Measurements from ENCODE around the gene SENP2. TPM values are rescaled to one million over a fixed set of nuclear protein-coding genes. Genes with fewer than 3 reads are reported as not detected.

Gene SENP2
- total RNA-seq, 1 experiment from 2014 or later = 56.9 TPM

GRCh38 chr3:185582871-185583270 lies 3.2 kb upstream of the SENP2 start:
- H3K27me3 Mint-ChIP-seq (ENCODE audit: low read depth) = no peaks in the 10 kb centered on the region; the same call in 1 of the 2 replicates
- ATAC-seq (no peak), DNase-seq (ENCODE audit: low spot score) (no peak)
- TF ChIP-seq ATF1 (CRISPR knock-in tag; IDR thresholded peaks at IDR 0.05) (no peak), MLX (CRISPR knock-in tag; IDR thresholded peaks at IDR 0.05) (no peak), ESRRA (CRISPR knock-in tag; IDR thresholded peaks at IDR 0.05; ENCODE audit: borderline replicate concordance) (no peak)
- ChIA-PET CTCF (interaction anchor here (0.7 to 2.5 kb wide), 3 partner anchors 24 to 1032 kb away, joined by 3 to 20 read pairs (median 6); no protein-coding TSS in a partner anchor), POLR2A (interaction anchor here (0.6 to 1.5 kb wide), 3 partner anchors 39 to 84 kb away, joined by 3 to 7 read pairs (median 4); partner anchors contain the start of gene TMEM41A)
- H3K36me3 Mint-ChIP-seq = no peaks in the 10 kb centered on the region
- H3K4me1 Mint-ChIP-seq = peaks cover 44% of the 10 kb centered on the region
- H3K9me3 Mint-ChIP-seq = no peaks in the 10 kb centered on the region
- H3K4me3 Mint-ChIP-seq = peak overlapping the region; percentile 84
- peak overlapping the region; percentile 99 for H3K27ac Mint-ChIP-seq

GRCh38 chr3:185583925-185584324 lies 2.2 kb upstream of the SENP2 start:
- H3K36me3 Mint-ChIP-seq = no peaks in the 10 kb centered on the region
- ChIA-PET POLR2A (interaction anchor here (1.5 kb wide), 1 partner anchor 85 kb away, joined by 4 read pairs; the partner anchor contains the start of gene TMEM41A), CTCF (interaction anchor here (1.6 to 2.5 kb wide), 2 partner anchors 9 to 25 kb away, joined by 20 to 21 read pairs; no protein-coding TSS in a partner anchor)
- TF ChIP-seq ZNF138 (CRISPR knock-in tag; conservative IDR thresholded peaks at IDR 0.05) = no peak
- TF ChIP-seq PRDM15 (CRISPR knock-in tag; IDR thresholded peaks at IDR 0.05) = no peak
- TF ChIP-seq SMAD4 (CRISPR knock-in tag; IDR thresholded peaks at IDR 0.05) = no peak
- TF ChIP-seq FOXP1 (CRISPR knock-in tag; IDR thresholded peaks at IDR 0.05; ENCODE audit: borderline replicate concordance) = no peak
- no peak for TF ChIP-seq RORB (CRISPR knock-in tag; IDR thresholded peaks at IDR 0.05)
- no peak for TF ChIP-seq TEAD4 (CRISPR knock-in tag; IDR thresholded peaks at IDR 0.05)
- no peak for TF ChIP-seq MAX (CRISPR knock-in tag; IDR thresholded peaks at IDR 0.05)
- TF ChIP-seq EMX1 (CRISPR knock-in tag; IDR thresholded peaks at IDR 0.05) = no peak
- no peak for TF ChIP-seq CTCF (IDR thresholded peaks at IDR 0.05)
- no peak for TF ChIP-seq ETV6 (CRISPR knock-in tag; IDR thresholded peaks at IDR 0.05)
- no peak for TF ChIP-seq ZNF219 (CRISPR knock-in tag; IDR thresholded peaks at IDR 0.05; ENCODE audit: borderline replicate concordance)
- no peak for TF ChIP-seq CREB1 (CRISPR knock-in tag; IDR thresholded peaks at IDR 0.05)
- no peak for TF ChIP-seq IRF1 (CRISPR knock-in tag; IDR thresholded peaks at IDR 0.05)
- ATAC-seq (no peak), DNase-seq (ENCODE audit: low spot score) (no peak)
- H3K27ac Mint-ChIP-seq = peak overlapping the region; percentile 91
- H3K4me3 Mint-ChIP-seq = peak overlapping the region; percentile 84
- H3K4me1 Mint-ChIP-seq = peaks cover 48% of the 10 kb centered on the region
- no peaks in the 10 kb centered on the region for H3K9me3 Mint-ChIP-seq
- no peaks in the 10 kb centered on the region; the same call in 1 of the 2 replicates for H3K27me3 Mint-ChIP-seq (ENCODE audit: low read depth)
